HG02981 (cell line): ENCODE data around the gene ARFIP1.
"Not testable (repeated sequence)": the region's sequence is repeated elsewhere in the genome, so short reads cannot be mapped to it uniquely, and the experiment has no call there.

Experiments used
- ATAC-seq: cut with Tn5 transposase; IDR thresholded peaks from one replicate; pipeline ENCODE4 v1.9.1; 2021; ENCODE audit warnings: mild to moderate bottlenecking, moderate library complexity; ENCODE audit not compliant: unreplicated experiment

Gene ARFIP1

GRCh38 chr4:152779513-152780266 lies at the start of gene ARFIP1, which contains the start of gene TIGD4:
Gene ARFIP1 (plus strand): TSS chr4:152779954. CDS start chr4:152829634, 49,680 bp downstream.
Gene TIGD4 (minus strand): TSS chr4:152779730. CDS start chr4:152771004, 8,726 bp downstream.
- peak; percentile 92 for ATAC-seq

- no peak for ATAC-seq
These were observed 47.8 kb upstream of the ARFIP1 start for GRCh38 chr4:152731997-152732396.

GRCh38 chr4:152734015-152734698 lies 45.6 kb upstream of the ARFIP1 start:
- no peak for ATAC-seq

GRCh38 chr4:152734699-152735050 lies 45.1 kb upstream of the ARFIP1 start:
- no peak for ATAC-seq

- no peak for ATAC-seq
These were observed 44.3 kb upstream of the ARFIP1 start for GRCh38 chr4:152735396-152735859.

GRCh38 chr4:152735906-152736305 lies 43.8 kb upstream of the ARFIP1 start:
- no peak for ATAC-seq

- ATAC-seq, result no peak
These were observed 40.9 kb upstream of the ARFIP1 start for GRCh38 chr4:152738827-152739226.

- ATAC-seq, result no peak
These were observed 32.3 kb upstream of the ARFIP1 start for GRCh38 chr4:152747444-152747843.

GRCh38 chr4:152748619-152749018 lies 31.1 kb upstream of the ARFIP1 start:
- no peak for ATAC-seq

GRCh38 chr4:152763796-152764195 lies 16.0 kb upstream of the ARFIP1 start:
- ATAC-seq, result no peak

GRCh38 chr4:152765069-152765737 lies 14.6 kb upstream of the ARFIP1 start:
- ATAC-seq, result not testable (repeated sequence)

- peak; percentile 80 for ATAC-seq
These were observed 7.8 kb upstream of the ARFIP1 start for GRCh38 chr4:152771741-152772533.

- ATAC-seq, result no peak
These were observed 6.4 kb upstream of the ARFIP1 start for GRCh38 chr4:152773339-152773738.

GRCh38 chr4:152773953-152774352 lies 5.8 kb upstream of the ARFIP1 start:
- ATAC-seq, result no peak

- ATAC-seq, result no peak
These were observed 3.4 kb upstream of the ARFIP1 start for GRCh38 chr4:152776352-152776751.

GRCh38 chr4:152777488-152777887 lies 2.3 kb upstream of the ARFIP1 start:
- ATAC-seq, result no peak

GRCh38 chr4:152778656-152779512 lies 870 bp upstream of the ARFIP1 start:
- no peak for ATAC-seq

GRCh38 chr4:152780267-152780778 lies 569 bp downstream of the ARFIP1 start:
- no peak for ATAC-seq

- no peak for ATAC-seq
These were observed 5.0 kb downstream of the ARFIP1 start for GRCh38 chr4:152784490-152785350.
